HL-60 (cell line): ENCODE results near the gene TUT4.

Experiments
- DNase-seq, 2 experiments: peaks; one replicate each; pipeline ENCODE4 v3.0.0-alpha.2; 2010 to 2020; ENCODE audit warnings: low read depth in 1 of 2, low spot score in 1 of 2
- H3K27ac ChIP-seq: fragments of 250-450 bp; sonication (Bioruptor Pico); replicated peaks from 2 replicates; pipeline ENCODE4 v1.5.1; 2020; ENCODE audit warnings: mild to moderate bottlenecking, moderate library complexity
- H3K27me3 ChIP-seq: fragments of 250-450 bp; sonication (Bioruptor Pico); 2 replicates; pipeline ENCODE4 v1.5.1; 2021; ENCODE audit warnings: mild to moderate bottlenecking, moderate library complexity; ENCODE audit not compliant: insufficient read depth, poor library complexity, severe bottlenecking
- H3K4me3 ChIP-seq: replicated peaks from 2 replicates; pipeline ENCODE4 v1.5.1; 2011; ENCODE audit warnings: mild to moderate bottlenecking, control low read depth, low read length; ENCODE audit not compliant: insufficient read depth
- GABPA ChIP-seq: IDR thresholded peaks from 2 replicates; pipeline ENCODE4 v1.6.1; 2012; ENCODE audit warnings: low read depth
- POLR2AphosphoS5 ChIP-seq: IDR thresholded peaks from 2 replicates; pipeline ENCODE4 v1.6.1; 2012; ENCODE audit warnings: low read depth
- SPI1 ChIP-seq: IDR thresholded peaks from 2 replicates; pipeline ENCODE4 v1.6.1; 2012; ENCODE audit warnings: low read depth, mild to moderate bottlenecking, borderline replicate concordance
- TF ChIP-seq, protein P1 (sequence below): IDR thresholded peaks from one replicate; pipeline ENCODE4 v1.5.1; 2011; ENCODE audit warnings: low read length, control low read depth, inconsistent platforms; ENCODE audit not compliant: insufficient read depth
- TF ChIP-seq, protein P2 (sequence below): IDR thresholded peaks from 2 replicates; pipeline ENCODE4 v1.6.1; 2012; ENCODE audit warnings: low read depth; ENCODE audit not compliant: insufficient replicate concordance

TUT4 gene

DNA sequence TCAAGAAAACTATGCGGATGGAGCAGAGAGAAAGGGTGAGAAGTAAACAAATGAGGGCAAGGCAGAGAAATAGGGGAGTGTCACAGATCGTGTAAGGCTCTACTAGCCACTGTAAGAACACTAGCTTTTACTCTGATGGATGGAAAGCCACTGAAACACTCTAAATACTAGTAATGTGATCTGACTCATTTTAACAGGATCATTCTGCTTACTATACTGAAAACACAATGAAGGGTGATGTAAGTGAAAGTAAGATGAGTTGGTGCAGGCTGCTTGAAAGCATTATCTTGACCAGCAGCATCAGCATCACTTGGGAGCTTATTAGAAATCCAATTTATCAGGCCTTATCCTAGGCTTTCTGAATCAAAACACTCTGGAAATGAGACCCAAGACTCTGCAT is 32.7 kb downstream of the TUT4 start:
- DNase-seq = no peak
- Histone ChIP-seq H3K27ac (no peak overlapping the region), H3K27me3 (no peaks in the 10 kb centered on the region), H3K4me3 (no peak overlapping the region)
- TF ChIP-seq GABPA = no peak
- TF ChIP-seq, protein P1, sequence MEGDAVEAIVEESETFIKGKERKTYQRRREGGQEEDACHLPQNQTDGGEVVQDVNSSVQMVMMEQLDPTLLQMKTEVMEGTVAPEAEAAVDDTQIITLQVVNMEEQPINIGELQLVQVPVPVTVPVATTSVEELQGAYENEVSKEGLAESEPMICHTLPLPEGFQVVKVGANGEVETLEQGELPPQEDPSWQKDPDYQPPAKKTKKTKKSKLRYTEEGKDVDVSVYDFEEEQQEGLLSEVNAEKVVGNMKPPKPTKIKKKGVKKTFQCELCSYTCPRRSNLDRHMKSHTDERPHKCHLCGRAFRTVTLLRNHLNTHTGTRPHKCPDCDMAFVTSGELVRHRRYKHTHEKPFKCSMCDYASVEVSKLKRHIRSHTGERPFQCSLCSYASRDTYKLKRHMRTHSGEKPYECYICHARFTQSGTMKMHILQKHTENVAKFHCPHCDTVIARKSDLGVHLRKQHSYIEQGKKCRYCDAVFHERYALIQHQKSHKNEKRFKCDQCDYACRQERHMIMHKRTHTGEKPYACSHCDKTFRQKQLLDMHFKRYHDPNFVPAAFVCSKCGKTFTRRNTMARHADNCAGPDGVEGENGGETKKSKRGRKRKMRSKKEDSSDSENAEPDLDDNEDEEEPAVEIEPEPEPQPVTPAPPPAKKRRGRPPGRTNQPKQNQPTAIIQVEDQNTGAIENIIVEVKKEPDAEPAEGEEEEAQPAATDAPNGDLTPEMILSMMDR = no peak
- TF ChIP-seq, protein P2, sequence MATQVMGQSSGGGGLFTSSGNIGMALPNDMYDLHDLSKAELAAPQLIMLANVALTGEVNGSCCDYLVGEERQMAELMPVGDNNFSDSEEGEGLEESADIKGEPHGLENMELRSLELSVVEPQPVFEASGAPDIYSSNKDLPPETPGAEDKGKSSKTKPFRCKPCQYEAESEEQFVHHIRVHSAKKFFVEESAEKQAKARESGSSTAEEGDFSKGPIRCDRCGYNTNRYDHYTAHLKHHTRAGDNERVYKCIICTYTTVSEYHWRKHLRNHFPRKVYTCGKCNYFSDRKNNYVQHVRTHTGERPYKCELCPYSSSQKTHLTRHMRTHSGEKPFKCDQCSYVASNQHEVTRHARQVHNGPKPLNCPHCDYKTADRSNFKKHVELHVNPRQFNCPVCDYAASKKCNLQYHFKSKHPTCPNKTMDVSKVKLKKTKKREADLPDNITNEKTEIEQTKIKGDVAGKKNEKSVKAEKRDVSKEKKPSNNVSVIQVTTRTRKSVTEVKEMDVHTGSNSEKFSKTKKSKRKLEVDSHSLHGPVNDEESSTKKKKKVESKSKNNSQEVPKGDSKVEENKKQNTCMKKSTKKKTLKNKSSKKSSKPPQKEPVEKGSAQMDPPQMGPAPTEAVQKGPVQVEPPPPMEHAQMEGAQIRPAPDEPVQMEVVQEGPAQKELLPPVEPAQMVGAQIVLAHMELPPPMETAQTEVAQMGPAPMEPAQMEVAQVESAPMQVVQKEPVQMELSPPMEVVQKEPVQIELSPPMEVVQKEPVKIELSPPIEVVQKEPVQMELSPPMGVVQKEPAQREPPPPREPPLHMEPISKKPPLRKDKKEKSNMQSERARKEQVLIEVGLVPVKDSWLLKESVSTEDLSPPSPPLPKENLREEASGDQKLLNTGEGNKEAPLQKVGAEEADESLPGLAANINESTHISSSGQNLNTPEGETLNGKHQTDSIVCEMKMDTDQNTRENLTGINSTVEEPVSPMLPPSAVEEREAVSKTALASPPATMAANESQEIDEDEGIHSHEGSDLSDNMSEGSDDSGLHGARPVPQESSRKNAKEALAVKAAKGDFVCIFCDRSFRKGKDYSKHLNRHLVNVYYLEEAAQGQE = no peak
- TF ChIP-seq POLR2AphosphoS5 = no peak
- TF ChIP-seq SPI1 = no peak

DNA sequence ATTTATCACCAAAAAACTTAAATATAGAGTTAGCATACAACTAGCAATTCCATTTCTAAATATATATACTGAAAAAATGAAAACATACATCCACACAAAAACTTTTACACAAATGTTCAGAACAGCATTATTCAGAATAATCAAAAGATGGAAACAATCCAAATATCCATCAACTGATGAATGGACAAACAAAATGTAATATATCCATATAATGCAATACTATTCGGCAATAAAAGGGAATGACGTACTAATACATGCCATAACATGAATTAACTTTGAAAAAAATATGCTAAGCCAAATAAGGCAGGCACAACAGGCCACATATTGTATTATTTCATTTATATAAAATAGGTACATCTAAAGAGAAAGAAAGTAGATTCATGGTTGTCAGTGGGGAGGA is 33.9 kb downstream of the TUT4 start:
- TF ChIP-seq, protein P1 = no peak
- no peak for TF ChIP-seq GABPA
- TF ChIP-seq, protein P2 = no peak
- DNase-seq = no peak
- Histone ChIP-seq H3K27ac (no peak overlapping the region), H3K4me3 (no peak overlapping the region), H3K27me3 (no peaks in the 10 kb centered on the region)

DNA sequence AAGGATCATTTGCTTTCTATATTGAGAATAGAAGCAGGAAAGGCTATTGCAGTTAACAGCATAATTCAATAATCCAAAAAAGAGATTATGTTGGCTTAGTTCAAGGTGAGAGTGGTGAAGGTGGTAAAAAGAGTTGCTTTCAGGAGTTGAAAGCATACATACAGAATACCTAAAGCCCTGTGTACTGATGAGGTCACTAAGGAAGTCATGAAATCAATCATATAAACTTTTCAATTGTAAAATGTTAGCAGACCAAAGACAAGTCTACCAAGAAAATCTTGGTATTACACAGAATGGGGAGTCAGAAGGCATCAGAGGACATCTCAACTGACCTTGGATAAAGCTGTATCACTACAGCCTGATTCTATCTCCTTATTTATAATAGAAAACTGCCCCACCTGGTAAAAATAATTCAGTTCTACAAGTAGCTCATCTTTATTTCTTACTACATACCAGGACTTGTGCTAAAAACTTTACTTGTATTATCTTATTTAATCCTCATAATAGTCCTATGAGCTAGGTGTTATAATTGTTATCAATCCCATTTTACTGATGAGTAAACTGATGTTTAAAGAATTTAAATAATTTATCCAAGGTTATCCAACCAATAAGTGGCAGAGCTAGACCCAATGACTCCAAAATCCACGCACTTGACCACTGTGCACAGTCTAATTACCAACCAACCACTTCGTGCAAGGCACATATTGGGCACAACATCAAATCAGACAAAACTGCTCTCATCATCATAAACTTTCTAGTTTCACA is 40.9 kb downstream of the TUT4 start:
- Histone ChIP-seq H3K4me3 (no peak overlapping the region), H3K27ac (no peak overlapping the region), H3K27me3 (no peaks in the 10 kb centered on the region)
- TF ChIP-seq, protein P2 = no peak
- TF ChIP-seq SPI1 = no peak
- TF ChIP-seq, protein P1 = no peak
- no peak for TF ChIP-seq POLR2AphosphoS5
- TF ChIP-seq GABPA = no peak
- DNase-seq = no peak
